GM10266 (cell line): ENCODE measurements around the gene CATSPER1.
A peak's percentile ranks its signal among the peaks of the same experiment; 100 is the strongest.

Experiments used
- DNase-seq: peaks from one replicate; pipeline ENCODE4 v3.0.0; 2012; ENCODE audit errors: extremely low spot score
- TF ChIP-seq, protein P1 (sequence below): IDR thresholded peaks from 2 replicates; pipeline ENCODE4 v1.5.1; 2012; ENCODE audit warnings: mild to moderate bottlenecking, low read depth; ENCODE audit not compliant: control insufficient read depth, insufficient read depth; ENCODE audit errors: missing control alignments

CATSPER1 gene

DNA sequence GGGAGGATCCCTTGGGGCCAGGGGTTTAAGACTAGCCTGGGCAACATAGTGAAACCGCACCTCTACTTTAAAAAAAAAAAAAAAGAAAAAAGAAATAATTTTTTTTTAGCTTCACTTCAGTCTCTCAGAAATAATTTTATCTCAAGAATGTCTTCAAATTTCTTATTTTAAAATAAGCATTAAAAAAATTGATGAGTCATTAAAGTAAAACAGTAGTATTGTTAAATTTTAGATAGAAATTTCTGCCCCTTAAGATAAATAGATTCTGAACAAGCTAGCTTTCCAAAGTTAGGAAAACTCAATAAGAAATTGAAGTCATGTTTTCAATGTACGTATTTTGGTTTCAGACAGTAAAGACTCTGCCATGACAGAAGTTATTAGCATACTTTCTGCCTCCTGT is 36.1 kb upstream of the CATSPER1 start:
- TF ChIP-seq, protein P1, sequence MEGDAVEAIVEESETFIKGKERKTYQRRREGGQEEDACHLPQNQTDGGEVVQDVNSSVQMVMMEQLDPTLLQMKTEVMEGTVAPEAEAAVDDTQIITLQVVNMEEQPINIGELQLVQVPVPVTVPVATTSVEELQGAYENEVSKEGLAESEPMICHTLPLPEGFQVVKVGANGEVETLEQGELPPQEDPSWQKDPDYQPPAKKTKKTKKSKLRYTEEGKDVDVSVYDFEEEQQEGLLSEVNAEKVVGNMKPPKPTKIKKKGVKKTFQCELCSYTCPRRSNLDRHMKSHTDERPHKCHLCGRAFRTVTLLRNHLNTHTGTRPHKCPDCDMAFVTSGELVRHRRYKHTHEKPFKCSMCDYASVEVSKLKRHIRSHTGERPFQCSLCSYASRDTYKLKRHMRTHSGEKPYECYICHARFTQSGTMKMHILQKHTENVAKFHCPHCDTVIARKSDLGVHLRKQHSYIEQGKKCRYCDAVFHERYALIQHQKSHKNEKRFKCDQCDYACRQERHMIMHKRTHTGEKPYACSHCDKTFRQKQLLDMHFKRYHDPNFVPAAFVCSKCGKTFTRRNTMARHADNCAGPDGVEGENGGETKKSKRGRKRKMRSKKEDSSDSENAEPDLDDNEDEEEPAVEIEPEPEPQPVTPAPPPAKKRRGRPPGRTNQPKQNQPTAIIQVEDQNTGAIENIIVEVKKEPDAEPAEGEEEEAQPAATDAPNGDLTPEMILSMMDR: no peak

DNA sequence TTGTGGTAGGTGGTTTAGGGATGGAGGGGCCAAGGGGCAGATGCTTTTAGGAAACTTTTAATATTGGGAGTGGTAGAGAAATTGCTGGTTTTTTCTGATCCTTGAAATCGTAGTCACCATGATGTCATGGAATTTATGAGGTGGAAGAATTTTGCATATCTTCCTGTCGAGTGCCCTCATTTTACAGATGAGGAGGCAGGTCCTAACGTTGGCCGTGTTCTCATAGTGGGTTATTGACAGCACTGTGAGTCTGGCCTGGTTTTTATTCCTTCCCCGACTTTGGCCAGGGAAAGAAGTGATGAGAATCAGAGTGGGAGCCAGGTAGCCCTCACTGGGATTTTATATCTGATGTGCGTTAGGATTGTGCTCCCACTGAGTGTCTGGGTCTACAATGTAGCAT is 35.0 kb upstream of the CATSPER1 start:
- no peak for DNase-seq

More for the DNA sequence above, 36.1 kb upstream of the CATSPER1 start:
- no peak for DNase-seq

DNA sequence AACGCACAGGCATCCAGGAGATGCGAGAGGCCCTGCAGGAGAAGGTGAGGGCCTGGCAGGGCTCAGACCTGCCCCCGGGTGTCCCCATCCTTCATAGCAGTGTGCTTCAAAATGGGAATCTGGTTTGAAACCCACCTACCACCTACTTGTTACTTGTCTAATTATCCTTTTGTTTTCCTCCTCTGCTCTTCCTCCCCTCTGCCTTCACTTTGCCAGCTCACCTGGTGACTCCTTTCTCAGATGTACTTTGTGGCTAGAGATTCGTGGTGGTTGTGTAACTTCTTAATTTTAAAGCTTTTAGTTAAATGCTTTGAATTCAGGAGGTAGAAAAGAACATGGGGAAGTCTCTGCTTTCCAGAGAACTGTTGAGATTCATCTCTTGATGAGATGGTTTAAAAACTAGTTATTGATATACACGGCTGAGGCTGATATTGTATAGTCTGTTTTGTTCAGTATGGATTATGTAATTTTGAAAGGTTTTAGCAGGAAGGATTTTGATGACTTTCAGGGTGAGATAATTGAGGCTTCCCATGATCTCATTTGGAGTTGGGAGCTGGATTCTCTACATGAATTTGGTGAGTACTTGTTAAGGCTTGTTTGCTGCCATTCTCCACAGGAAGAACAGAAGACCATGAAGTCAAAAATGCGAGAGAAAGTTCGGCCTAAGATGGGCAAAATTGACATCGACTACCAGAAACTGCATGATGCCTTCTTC is 33.8 kb upstream of the CATSPER1 start:
- TF ChIP-seq, protein P1: no peak
- DNase-seq: no peak

More for the DNA sequence above, 35.0 kb upstream of the CATSPER1 start:
- TF ChIP-seq, protein P1: no peak

DNA sequence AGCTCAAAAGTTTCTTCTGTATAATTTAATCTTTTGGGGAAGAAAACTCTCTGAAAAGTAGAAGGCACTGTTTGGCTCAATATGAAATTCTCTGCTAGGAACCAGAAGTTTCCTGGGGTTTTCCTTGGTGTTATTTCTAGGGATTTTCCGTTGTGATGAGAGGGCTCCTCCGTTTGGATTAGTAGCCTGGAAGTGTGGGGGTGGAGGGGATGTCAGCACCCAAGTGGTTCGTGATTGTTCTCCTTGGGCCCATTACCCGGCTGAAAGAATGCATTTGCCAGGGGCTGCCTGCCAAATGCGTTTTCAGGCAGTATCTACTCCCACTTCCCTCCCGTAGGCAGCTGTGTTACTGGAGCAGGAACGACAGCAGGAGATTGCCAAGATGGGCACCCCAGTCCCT is 30.2 kb upstream of the CATSPER1 start:
- DNase-seq: no peak
- TF ChIP-seq, protein P1: no peak

DNA sequence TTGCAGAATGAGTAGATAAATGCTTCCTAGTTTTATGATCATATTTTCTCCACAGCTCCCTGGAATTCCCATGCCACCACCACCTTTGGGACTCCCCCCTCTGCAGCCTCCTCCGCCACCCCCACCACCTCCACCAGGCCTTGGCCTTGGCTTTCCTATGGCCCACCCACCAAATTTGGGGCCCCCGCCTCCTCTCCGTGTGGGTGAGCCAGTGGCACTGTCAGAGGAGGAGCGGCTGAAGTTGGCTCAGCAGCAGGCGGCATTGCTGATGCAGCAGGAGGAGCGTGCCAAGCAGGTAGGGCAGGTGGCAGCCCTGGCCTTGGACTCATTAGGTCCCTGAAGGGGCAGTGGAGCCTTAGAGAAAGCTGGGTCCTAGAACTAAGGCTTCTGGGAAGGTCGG is 28.7 kb upstream of the CATSPER1 start:
- TF ChIP-seq, protein P1: no peak

DNA sequence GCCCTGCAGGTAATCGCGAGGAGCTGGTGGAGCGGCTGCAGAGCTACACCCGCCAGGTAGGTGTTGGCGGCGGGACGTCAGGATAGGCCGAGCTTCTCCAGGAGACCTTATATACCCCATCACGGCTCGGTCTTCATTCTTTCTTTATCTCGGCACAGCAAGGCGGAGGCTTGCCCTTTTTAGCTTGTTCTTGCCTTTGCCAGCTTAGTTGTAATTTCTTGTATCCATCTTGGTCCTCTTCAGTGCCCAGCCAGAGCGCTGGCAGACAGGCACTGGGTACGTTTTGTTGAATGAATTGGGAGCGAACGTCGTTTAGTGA is 26.3 kb upstream of the CATSPER1 start:
- TF ChIP-seq, protein P1: no peak
- no peak for DNase-seq

More for the DNA sequence above, 28.7 kb upstream of the CATSPER1 start:
- no peak for DNase-seq

DNA sequence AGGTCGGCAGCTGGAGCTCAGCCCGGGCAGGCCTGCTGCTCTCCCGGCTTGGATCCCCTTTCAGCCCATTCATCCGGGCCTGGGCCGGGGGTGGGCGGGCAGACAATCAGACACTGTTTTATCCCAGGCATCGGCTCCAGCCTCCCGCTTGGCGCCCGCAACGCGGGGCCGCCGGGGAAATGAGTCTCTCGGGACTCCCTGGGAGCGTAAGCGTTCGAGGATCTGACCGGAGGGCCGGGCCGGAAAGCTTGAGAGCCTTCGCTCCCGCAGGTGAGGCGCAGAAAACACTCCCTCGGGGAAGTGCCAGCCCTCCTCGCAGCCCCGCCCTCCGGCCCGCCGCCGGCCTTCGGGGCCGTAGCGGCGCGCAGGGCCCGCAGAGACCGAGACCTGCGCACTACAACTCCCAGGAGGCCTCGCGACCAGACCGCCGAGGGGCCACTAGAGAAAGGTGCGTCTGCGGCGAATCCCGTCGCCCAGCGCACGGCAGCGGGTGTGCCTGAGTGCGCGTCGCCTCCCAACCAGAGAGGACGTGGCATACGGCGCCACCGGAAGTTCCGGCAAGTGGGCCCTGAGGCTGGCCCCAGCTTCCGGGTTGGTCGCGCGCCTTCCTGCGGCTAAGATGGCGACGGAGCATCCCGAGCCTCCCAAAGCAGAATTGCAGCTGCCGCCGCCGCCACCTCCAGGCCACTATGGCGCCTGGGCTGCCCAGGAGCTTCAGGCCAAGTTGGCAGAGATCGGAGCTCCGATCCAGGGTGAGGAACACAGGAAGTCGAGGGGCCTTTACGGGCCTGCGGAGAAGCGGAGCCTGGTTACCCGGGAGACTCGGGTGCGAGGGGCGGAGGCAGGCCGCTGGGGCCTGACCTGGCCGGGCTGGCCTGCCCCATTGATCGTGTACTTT is 25.7 kb upstream of the CATSPER1 start, which contains the start of gene SF3B2:
SF3B2 (plus strand) TSS at position 599 of the 898 bp plus-strand sequence; CDS start at position 620, 21 bp downstream.
- TF ChIP-seq, protein P1: no peak

More for the DNA sequence above, 25.7 kb upstream of the CATSPER1 start, which contains the start of gene SF3B2:
- DNase-seq: peak; percentile 97
